ENCODE results near the gene PRR20A.

GRCh38 chr13:57123681-57124080 lies 17.0 kb upstream of the PRR20A start:
- TF ChIP-seq EZH2phosphoT487 (IDR thresholded peaks at IDR 0.05; ENCODE audit: insufficient read depth, low read depth) (no peak), EZH2 (IDR thresholded peaks at IDR 0.05; ENCODE audit: insufficient read depth, poor library complexity, severe bottlenecking) (no peak)

Data from GM23248 (cell line).